ENCODE results near the gene MKNK2. TPM values are rescaled to one million over a fixed set of nuclear protein-coding genes. Genes with fewer than 3 reads are reported as not detected.
A peak's percentile ranks its signal among the peaks of the same experiment; 100 is the strongest.

The MKNK2 gene
- total and polyA plus RNA-seq, 10 of the 15 experiments (the other 5 are each of a cell fraction or from before 2014, with no cell fraction given), result 9.6 to 365 (median 69.9) TPM

GRCh38 chr19:2013683-2013961 lies 37.4 kb downstream of the MKNK2 start:
- no TSS peak for BruUV-seq (replicated peaks)
- WGBS (ENCODE audit: insufficient coverage, insufficient replicate concordance, low lambda C conversion rate, missing lambda C conversion rate), result 96% methylated on average over 5 of the region's 6 CpGs
- POLR2A ChIA-PET, result no interaction called here
- H3K36me3 ChIP-seq (ENCODE audit: control insufficient read depth in 2 of 2, insufficient read depth in 2 of 2, low read length in 1 of 2), result no peaks in the 10 kb centered on the region
- SMC1A ChIA-PET (ENCODE audit: uncharacterized antibody, unreplicated experiment), result no interaction called here
- no peak overlapping the region for H3K27ac ChIP-seq (ENCODE audit: control insufficient read depth, insufficient read depth)
- H3K4me2 ChIP-seq (ENCODE audit: control insufficient read depth, insufficient read depth), result 0 out of 2 replicates have a peak overlapping the region, but pooled peaks have one; percentile 33
- CTCF ChIA-PET, result no interaction called here
- H3K4me1 ChIP-seq (ENCODE audit: control insufficient read depth, insufficient read depth, low read length), result peaks cover 4% of the 10 kb centered on the region
- H3K27me3 ChIP-seq (replicated peaks in 1 of 2; ENCODE audit: control insufficient read depth in 2 of 2, insufficient read depth in 2 of 2, low read length in 1 of 2), result no peaks in the 10 kb centered on the region
- TF ChIP-seq, protein P1, sequence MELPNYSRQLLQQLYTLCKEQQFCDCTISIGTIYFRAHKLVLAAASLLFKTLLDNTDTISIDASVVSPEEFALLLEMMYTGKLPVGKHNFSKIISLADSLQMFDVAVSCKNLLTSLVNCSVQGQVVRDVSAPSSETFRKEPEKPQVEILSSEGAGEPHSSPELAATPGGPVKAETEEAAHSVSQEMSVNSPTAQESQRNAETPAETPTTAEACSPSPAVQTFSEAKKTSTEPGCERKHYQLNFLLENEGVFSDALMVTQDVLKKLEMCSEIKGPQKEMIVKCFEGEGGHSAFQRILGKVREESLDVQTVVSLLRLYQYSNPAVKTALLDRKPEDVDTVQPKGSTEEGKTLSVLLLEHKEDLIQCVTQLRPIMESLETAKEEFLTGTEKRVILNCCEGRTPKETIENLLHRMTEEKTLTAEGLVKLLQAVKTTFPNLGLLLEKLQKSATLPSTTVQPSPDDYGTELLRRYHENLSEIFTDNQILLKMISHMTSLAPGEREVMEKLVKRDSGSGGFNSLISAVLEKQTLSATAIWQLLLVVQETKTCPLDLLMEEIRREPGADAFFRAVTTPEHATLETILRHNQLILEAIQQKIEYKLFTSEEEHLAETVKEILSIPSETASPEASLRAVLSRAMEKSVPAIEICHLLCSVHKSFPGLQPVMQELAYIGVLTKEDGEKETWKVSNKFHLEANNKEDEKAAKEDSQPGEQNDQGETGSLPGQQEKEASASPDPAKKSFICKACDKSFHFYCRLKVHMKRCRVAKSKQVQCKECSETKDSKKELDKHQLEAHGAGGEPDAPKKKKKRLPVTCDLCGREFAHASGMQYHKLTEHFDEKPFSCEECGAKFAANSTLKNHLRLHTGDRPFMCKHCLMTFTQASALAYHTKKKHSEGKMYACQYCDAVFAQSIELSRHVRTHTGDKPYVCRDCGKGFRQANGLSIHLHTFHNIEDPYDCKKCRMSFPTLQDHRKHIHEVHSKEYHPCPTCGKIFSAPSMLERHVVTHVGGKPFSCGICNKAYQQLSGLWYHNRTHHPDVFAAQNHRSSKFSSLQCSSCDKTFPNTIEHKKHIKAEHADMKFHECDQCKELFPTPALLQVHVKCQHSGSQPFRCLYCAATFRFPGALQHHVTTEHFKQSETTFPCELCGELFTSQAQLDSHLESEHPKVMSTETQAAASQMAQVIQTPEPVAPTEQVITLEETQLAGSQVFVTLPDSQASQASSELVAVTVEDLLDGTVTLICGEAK (IDR thresholded peaks at IDR 0.05; ENCODE audit: borderline replicate concordance), result no peak
- no peak for TF ChIP-seq JUNB (IDR thresholded peaks at IDR 0.05)
- TF ChIP-seq CREM (IDR thresholded peaks at IDR 0.05; ENCODE audit: low read depth), result no peak
- TF ChIP-seq BMI1 (IDR thresholded peaks at IDR 0.05; ENCODE audit: borderline replicate concordance), result no peak
- RAD21 ChIA-PET (ENCODE audit: unreplicated experiment), result no interaction called here
- peaks cover 16% of the 10 kb centered on the region for H3K79me2 ChIP-seq (ENCODE audit: control insufficient read depth, insufficient read depth, low read length)
- H4K20me1 ChIP-seq (ENCODE audit: control insufficient read depth, insufficient read depth), result no peaks in the 10 kb centered on the region
- no peak overlapping the region for H3K4me3 ChIP-seq
- H2AFZ ChIP-seq (ENCODE audit: control insufficient read depth, low read depth, low read length), result no peak overlapping the region
- DNase-seq (ENCODE audit: low read depth, low spot score) (no peak), ATAC-seq (no peak), FAIRE-seq (no peak)
- H3K9me3 ChIP-seq (replicated peaks; ENCODE audit: control insufficient read depth, insufficient read depth, low read length), result no peaks in the 10 kb centered on the region
- intact Hi-C loops (cut with micrococcal nuclease; ENCODE audit: unreplicated experiment) (no loop called here), in situ Hi-C loops (cut with MboI) (no loop called here)
- H3K9ac ChIP-seq (ENCODE audit: control insufficient read depth, insufficient read depth, low read length), result no peak overlapping the region
